ENCODE results near the gene SELENOF.

The SELENOF gene

GRCh38 chr1:86858524-86859261 is 55.2 kb downstream of the SELENOF start:
- Histone ChIP-seq H3K4me3 (replicated peaks; ENCODE audit: insufficient read depth, low read length) (no peak overlapping the region), H3K27me3 (ENCODE audit: insufficient read depth, poor library complexity, severe bottlenecking) (no peaks in the 10 kb centered on the region), H3K27ac (replicated peaks) (peak overlapping the region; percentile 47)
- TF ChIP-seq GABPA (IDR thresholded peaks at IDR 0.05; ENCODE audit: low read depth) (no peak), SPI1 (IDR thresholded peaks at IDR 0.05; ENCODE audit: borderline replicate concordance, low read depth) (peak; percentile 69; the same call in 1 of the 2 replicates), CTCF (IDR thresholded peaks at IDR 0.05; ENCODE audit: insufficient read depth, low read length) (no peak)
- peak in 1 of 2 experiments; percentile 60 for DNase-seq (ENCODE audit: low read depth in 1 of 2, low spot score in 1 of 2)

DNA sequence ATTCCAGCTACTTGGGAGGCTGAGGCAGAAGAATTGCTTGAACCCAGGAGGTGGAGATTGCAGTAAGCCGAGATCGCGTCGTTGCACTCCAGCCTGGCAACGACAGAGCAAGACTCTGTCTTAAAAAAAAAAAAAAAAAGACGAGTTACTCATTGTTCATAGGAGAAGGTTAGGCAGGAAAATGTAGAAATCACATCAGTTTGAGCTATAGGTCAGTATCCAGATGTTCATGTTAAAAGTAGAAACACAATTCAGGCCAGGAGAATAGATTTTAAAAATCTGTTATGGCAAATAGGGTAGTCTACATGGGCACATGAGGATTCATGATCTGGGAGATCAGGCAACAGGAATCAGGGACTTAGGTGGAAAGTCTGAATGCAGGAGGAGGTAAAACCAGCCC is 57.7 kb downstream of the SELENOF start:
- no peak for DNase-seq (ENCODE audit: low read depth in 1 of 2, low spot score in 1 of 2)
- Histone ChIP-seq H3K27ac (replicated peaks) (no peak overlapping the region), H3K27me3 (ENCODE audit: insufficient read depth, poor library complexity, severe bottlenecking) (no peaks in the 10 kb centered on the region), H3K4me3 (replicated peaks; ENCODE audit: insufficient read depth, low read length) (no peak overlapping the region)
- TF ChIP-seq, protein P1, sequence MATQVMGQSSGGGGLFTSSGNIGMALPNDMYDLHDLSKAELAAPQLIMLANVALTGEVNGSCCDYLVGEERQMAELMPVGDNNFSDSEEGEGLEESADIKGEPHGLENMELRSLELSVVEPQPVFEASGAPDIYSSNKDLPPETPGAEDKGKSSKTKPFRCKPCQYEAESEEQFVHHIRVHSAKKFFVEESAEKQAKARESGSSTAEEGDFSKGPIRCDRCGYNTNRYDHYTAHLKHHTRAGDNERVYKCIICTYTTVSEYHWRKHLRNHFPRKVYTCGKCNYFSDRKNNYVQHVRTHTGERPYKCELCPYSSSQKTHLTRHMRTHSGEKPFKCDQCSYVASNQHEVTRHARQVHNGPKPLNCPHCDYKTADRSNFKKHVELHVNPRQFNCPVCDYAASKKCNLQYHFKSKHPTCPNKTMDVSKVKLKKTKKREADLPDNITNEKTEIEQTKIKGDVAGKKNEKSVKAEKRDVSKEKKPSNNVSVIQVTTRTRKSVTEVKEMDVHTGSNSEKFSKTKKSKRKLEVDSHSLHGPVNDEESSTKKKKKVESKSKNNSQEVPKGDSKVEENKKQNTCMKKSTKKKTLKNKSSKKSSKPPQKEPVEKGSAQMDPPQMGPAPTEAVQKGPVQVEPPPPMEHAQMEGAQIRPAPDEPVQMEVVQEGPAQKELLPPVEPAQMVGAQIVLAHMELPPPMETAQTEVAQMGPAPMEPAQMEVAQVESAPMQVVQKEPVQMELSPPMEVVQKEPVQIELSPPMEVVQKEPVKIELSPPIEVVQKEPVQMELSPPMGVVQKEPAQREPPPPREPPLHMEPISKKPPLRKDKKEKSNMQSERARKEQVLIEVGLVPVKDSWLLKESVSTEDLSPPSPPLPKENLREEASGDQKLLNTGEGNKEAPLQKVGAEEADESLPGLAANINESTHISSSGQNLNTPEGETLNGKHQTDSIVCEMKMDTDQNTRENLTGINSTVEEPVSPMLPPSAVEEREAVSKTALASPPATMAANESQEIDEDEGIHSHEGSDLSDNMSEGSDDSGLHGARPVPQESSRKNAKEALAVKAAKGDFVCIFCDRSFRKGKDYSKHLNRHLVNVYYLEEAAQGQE (IDR thresholded peaks at IDR 0.05; ENCODE audit: insufficient replicate concordance, low read depth) = no peak
- TF ChIP-seq GABPA (IDR thresholded peaks at IDR 0.05; ENCODE audit: low read depth) (no peak), CTCF (IDR thresholded peaks at IDR 0.05; ENCODE audit: insufficient read depth, low read length) (no peak), POLR2AphosphoS5 (IDR thresholded peaks at IDR 0.05; ENCODE audit: low read depth) (no peak), SPI1 (IDR thresholded peaks at IDR 0.05; ENCODE audit: borderline replicate concordance, low read depth) (no peak)

- DNase-seq (ENCODE audit: low read depth in 1 of 2, low spot score in 1 of 2) = no peak
- H3K27me3 ChIP-seq (ENCODE audit: insufficient read depth, poor library complexity, severe bottlenecking) = no peaks in the 10 kb centered on the region
- TF ChIP-seq GABPA (IDR thresholded peaks at IDR 0.05; ENCODE audit: low read depth) (no peak), POLR2AphosphoS5 (IDR thresholded peaks at IDR 0.05; ENCODE audit: low read depth) (no peak), SPI1 (IDR thresholded peaks at IDR 0.05; ENCODE audit: borderline replicate concordance, low read depth) (no peak)
- no peak overlapping the region for H3K4me3 ChIP-seq (replicated peaks; ENCODE audit: insufficient read depth, low read length)
- no peak overlapping the region for H3K27ac ChIP-seq (replicated peaks)
Measured at GRCh38 chr1:86854352-86854751, 59.6 kb downstream of the SELENOF start.

DNA sequence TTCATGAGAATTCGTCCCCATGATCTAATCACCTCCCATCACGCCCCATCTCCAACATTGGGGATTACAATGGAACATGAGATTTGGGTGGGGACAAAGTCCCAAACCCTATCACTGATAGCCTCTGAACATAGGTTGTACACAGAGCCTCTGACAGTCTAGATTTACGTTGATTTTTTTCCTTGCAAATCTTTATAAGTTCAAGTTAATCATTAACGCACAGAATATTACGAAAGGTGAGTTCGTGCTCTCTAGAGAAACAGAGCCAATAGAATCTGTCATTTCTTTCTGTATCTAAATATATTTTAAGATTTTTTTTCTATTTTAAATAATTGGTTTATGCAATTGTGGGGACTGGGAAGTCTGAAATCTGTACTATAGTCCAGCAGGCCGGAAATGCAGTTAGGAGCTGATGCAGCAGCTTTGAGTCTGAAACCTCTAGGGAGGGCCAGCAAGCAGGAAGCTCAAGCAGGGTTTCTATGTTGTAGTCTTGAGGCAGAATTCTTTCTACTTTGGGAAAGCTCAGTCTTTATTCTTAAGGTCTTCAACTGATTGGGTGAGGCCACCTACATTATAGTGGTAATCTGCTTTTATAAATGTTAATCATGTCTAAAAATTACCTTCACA is 61.0 kb downstream of the SELENOF start:
- Histone ChIP-seq H3K27ac (replicated peaks) (no peak overlapping the region), H3K4me3 (replicated peaks; ENCODE audit: insufficient read depth, low read length) (no peak overlapping the region), H3K27me3 (ENCODE audit: insufficient read depth, poor library complexity, severe bottlenecking) (no peaks in the 10 kb centered on the region)
- TF ChIP-seq CTCF (IDR thresholded peaks at IDR 0.05; ENCODE audit: insufficient read depth, low read length) = no peak
- no peak for TF ChIP-seq GABPA (IDR thresholded peaks at IDR 0.05; ENCODE audit: low read depth)
- no peak for TF ChIP-seq SPI1 (IDR thresholded peaks at IDR 0.05; ENCODE audit: borderline replicate concordance, low read depth)
- DNase-seq (ENCODE audit: low read depth in 1 of 2, low spot score in 1 of 2) = no peak

DNA sequence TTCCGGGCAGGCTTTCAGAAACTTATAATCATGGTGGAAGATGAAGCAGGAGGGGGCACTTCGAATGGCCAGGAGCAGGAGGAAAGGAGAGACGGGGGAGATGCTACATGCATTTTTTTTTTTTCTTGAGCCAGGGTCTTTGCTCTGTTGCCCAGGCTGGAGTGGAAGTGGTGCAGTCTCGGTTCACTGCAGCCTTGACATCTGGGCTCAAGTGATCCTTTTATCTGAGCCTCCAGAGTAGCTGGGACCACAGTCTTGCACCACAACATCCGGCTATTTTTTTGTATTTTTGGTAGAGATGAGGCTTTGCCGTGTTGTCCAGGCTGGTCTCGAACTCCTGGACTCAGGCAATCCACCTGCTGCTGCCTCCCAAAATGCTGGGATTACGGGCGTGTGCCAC is 61.6 kb downstream of the SELENOF start:
- no peak for DNase-seq (ENCODE audit: low read depth in 1 of 2, low spot score in 1 of 2)
- Histone ChIP-seq H3K27me3 (ENCODE audit: insufficient read depth, poor library complexity, severe bottlenecking) (no peaks in the 10 kb centered on the region), H3K4me3 (replicated peaks; ENCODE audit: insufficient read depth, low read length) (no peak overlapping the region), H3K27ac (replicated peaks) (no peak overlapping the region)
- TF ChIP-seq, protein P1 (IDR thresholded peaks at IDR 0.05; ENCODE audit: insufficient replicate concordance, low read depth) = no peak
- TF ChIP-seq CTCF (IDR thresholded peaks at IDR 0.05; ENCODE audit: insufficient read depth, low read length) = no peak
- no peak for TF ChIP-seq GABPA (IDR thresholded peaks at IDR 0.05; ENCODE audit: low read depth)
- no peak for TF ChIP-seq POLR2AphosphoS5 (IDR thresholded peaks at IDR 0.05; ENCODE audit: low read depth)
- no peak for TF ChIP-seq SPI1 (IDR thresholded peaks at IDR 0.05; ENCODE audit: borderline replicate concordance, low read depth)

Data from HL-60 (cell line).